Suprapubic skin (tissue), 4 donors: ENCODE measurements around the gene ZNF70. TPM values are rescaled to one million over a fixed set of nuclear protein-coding genes. Genes with fewer than 3 reads are reported as not detected.

Experiments
- DNase-seq, 2 donors: peaks; one replicate each; pipeline ENCODE4 v3.0.0-alpha.2; 2019; ENCODE audit warnings: low spot score in 2 of 2
- H3K27ac ChIP-seq: fragments of 200-600 bp; sonication (generic); one replicate; pipeline ENCODE4 v1.5.1; 2019
- H3K27me3 ChIP-seq: fragments of 200-600 bp; sonication (generic); one replicate; pipeline ENCODE4 v1.5.1; 2019
- H3K36me3 ChIP-seq: fragments of 200-600 bp; sonication (generic); one replicate; pipeline ENCODE4 v1.5.1; 2019
- H3K4me1 ChIP-seq: fragments of 200-600 bp; sonication (generic); one replicate; pipeline ENCODE4 v1.5.1; 2019
- H3K4me3 ChIP-seq: fragments of 200-600 bp; sonication (generic); one replicate; pipeline ENCODE4 v1.5.1; 2019; ENCODE audit warnings: mild to moderate bottlenecking
- H3K9me3 ChIP-seq: fragments of 200-600 bp; sonication (generic); one replicate; pipeline ENCODE4 v1.5.1; 2019
- EP300 ChIP-seq: sonication (generic); formaldehyde crosslinking; IDR thresholded peaks from one replicate; pipeline ENCODE4 v1.6.1; 2017; ENCODE audit warnings: antibody characterized with exemption
- POLR2A ChIP-seq, 2 donors: fragments of 450-650 bp; IDR thresholded peaks; one replicate each; pipeline ENCODE4 v1.6.1; 2017; ENCODE audit warnings: antibody characterized with exemption in 2 of 2, mild to moderate bottlenecking in 2 of 2, moderate library complexity in 2 of 2
- POLR2AphosphoS5 ChIP-seq, 3 donors: sonication (generic); formaldehyde crosslinking; IDR thresholded peaks; one replicate each; pipeline ENCODE4 v1.6.1; 2017; ENCODE audit warnings: antibody characterized with exemption in 3 of 3
- WGBS: methylation state at CpG from one replicate; pipeline ENCODE4 v1.1.5; 2018; 5-methylcytosine and 5-hydroxymethylcytosine counted together
- total RNA-seq, 4 donors: library from RNA; depleted of rRNA; stranded (reverse); fragments of >200 nt; gene quantifications; one replicate each; pipeline ENCODE4 v1.1.0, GENCODE V29; 2016
- TF ChIP-seq, protein P1 (sequence below), 2 donors: fragments of 200-600 bp in 1 of 2; fragments of 450-650 bp in 1 of 2; sonication (generic) in 1 of 2; IDR thresholded peaks; one replicate each; pipeline ENCODE4 v1.5.1; 2016 to 2019; ENCODE audit warnings: antibody characterized with exemption in 2 of 2, mild to moderate bottlenecking in 1 of 2, moderate library complexity in 1 of 2

The ZNF70 gene
- total RNA-seq, 4 donors from 2014 or later: 1.7 to 5.1 (median 3.1) TPM

DNA sequence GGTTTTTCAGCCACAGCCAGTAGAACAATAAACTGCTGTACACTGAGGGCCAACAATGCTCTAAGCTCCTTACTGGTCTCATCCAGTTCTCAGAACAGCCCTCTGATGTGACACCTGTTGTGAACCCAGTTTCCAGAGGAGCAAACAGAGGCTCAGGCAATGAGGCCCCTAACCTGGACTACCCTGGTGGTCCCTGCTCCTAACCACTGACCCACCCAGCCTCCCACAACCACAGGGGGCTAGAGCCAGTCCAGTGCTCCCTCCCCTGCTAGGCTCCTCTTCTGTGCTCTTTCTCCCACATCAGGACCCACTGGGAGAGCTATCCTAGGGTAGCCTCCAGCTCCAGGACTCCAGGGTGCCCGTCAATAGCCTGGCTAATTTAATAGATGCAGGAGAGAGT lies 31.8 kb upstream of the ZNF70 start:
- 100% methylated on average over 1 of the region's 1 CpG for WGBS
- no peak for DNase-seq
- no peak overlapping the region for H3K27ac ChIP-seq
- H3K27me3 ChIP-seq: no peaks in the 10 kb centered on the region
- no peak overlapping the region for H3K4me3 ChIP-seq
- H3K4me1 ChIP-seq: peaks cover 27% of the 10 kb centered on the region
- H3K36me3 ChIP-seq: no peaks in the 10 kb centered on the region
- TF ChIP-seq POLR2AphosphoS5 (IDR thresholded peaks at IDR 0.05) (no peak), EP300 (no peak), POLR2A (IDR thresholded peaks at IDR 0.05) (no peak)
- TF ChIP-seq, protein P1, sequence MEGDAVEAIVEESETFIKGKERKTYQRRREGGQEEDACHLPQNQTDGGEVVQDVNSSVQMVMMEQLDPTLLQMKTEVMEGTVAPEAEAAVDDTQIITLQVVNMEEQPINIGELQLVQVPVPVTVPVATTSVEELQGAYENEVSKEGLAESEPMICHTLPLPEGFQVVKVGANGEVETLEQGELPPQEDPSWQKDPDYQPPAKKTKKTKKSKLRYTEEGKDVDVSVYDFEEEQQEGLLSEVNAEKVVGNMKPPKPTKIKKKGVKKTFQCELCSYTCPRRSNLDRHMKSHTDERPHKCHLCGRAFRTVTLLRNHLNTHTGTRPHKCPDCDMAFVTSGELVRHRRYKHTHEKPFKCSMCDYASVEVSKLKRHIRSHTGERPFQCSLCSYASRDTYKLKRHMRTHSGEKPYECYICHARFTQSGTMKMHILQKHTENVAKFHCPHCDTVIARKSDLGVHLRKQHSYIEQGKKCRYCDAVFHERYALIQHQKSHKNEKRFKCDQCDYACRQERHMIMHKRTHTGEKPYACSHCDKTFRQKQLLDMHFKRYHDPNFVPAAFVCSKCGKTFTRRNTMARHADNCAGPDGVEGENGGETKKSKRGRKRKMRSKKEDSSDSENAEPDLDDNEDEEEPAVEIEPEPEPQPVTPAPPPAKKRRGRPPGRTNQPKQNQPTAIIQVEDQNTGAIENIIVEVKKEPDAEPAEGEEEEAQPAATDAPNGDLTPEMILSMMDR (IDR thresholded peaks at IDR 0.05): no peak
- H3K9me3 ChIP-seq: no peaks in the 10 kb centered on the region

DNA sequence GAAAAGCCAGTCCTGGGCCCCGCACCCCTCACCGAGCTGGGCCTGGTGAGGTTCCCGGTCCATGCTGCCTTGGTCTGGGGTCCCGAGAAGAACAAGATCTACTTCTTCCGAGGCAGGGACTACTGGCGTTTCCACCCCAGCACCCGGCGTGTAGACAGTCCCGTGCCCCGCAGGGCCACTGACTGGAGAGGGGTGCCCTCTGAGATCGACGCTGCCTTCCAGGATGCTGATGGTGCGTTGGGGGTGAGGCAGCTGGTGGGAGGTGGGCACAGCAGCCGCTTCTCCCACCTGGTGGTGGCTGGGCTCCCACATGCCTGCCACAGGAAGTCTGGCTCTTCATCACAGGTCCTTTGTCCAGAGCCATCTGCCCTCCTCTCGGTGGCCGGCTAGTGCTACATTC lies 31.3 kb upstream of the ZNF70 start:
- 88% methylated on average over 13 of the region's 16 CpGs for WGBS
- H3K27ac ChIP-seq: no peak overlapping the region
- H3K36me3 ChIP-seq: no peaks in the 10 kb centered on the region
- no peaks in the 10 kb centered on the region for H3K27me3 ChIP-seq
- TF ChIP-seq, protein P1 (IDR thresholded peaks at IDR 0.05): no peak
- TF ChIP-seq POLR2AphosphoS5 (IDR thresholded peaks at IDR 0.05): no peak
- TF ChIP-seq POLR2A (IDR thresholded peaks at IDR 0.05): no peak
- no peak for TF ChIP-seq EP300
- no peak overlapping the region for H3K4me3 ChIP-seq
- no peaks in the 10 kb centered on the region for H3K9me3 ChIP-seq
- H3K4me1 ChIP-seq: peaks cover 25% of the 10 kb centered on the region
- no peak for DNase-seq

DNA sequence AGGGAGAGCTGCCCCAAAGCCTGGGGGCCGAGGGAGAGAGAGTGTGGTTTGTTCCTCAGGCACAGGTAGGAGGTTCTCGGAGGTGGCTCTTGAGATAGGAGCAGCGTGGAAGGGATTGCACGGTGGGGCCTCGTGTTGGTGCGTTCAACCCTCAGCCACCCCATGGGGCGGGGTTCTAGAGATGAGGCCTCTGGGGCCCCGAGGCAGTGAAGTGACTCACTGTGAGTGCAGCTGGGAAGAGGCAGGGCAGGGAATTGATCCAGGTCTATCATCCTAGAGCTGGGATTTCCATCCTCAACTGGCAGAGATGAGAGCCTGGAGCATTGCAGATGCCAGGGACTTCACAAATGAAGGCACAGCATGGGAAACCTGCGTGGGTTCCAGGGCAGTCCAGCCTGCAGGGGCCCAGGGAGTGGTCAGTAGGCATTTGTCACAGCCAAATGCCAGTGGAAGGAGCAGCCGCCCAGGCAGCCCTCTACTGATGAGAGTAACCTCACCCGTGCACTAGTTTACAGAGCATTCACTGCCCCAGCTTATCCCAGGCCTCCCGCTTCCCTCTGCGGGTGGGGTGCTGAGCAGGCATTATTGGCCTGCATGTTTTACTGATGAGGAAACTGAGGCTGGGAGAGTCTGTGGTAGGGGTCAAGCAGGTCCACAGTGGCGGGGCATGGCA lies 30.7 kb upstream of the ZNF70 start:
- TF ChIP-seq, protein P1 (IDR thresholded peaks at IDR 0.05): no peak
- TF ChIP-seq POLR2A (IDR thresholded peaks at IDR 0.05): no peak
- TF ChIP-seq POLR2AphosphoS5 (IDR thresholded peaks at IDR 0.05): no peak
- TF ChIP-seq EP300: no peak
- no peaks in the 10 kb centered on the region for H3K9me3 ChIP-seq
- no peaks in the 10 kb centered on the region for H3K27me3 ChIP-seq
- H3K4me1 ChIP-seq: peaks cover 24% of the 10 kb centered on the region
- H3K27ac ChIP-seq: no peak overlapping the region
- WGBS: 38% methylated on average over 14 of the region's 14 CpGs
- DNase-seq: peak in 1 of 2 donors; percentile 75
- H3K4me3 ChIP-seq: no peak overlapping the region
- no peaks in the 10 kb centered on the region for H3K36me3 ChIP-seq

DNA sequence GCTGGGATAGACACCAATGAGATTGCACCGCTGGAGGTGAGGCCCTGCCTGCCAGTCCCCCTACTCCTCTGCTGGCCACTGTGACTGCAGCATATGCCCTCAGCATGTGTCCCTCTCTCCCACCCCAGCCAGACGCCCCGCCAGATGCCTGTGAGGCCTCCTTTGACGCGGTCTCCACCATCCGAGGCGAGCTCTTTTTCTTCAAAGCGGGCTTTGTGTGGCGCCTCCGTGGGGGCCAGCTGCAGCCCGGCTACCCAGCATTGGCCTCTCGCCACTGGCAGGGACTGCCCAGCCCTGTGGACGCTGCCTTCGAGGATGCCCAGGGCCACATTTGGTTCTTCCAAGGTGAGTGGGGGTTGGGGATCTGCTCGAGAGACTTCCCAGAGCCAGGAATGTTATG lies 30.2 kb upstream of the ZNF70 start:
- Histone ChIP-seq H3K36me3 (no peaks in the 10 kb centered on the region), H3K27ac (no peak overlapping the region), H3K4me1 (peaks cover 18% of the 10 kb centered on the region), H3K4me3 (no peak overlapping the region), H3K9me3 (no peaks in the 10 kb centered on the region), H3K27me3 (no peaks in the 10 kb centered on the region)
- no peak for DNase-seq
- 70% methylated on average over 15 of the region's 15 CpGs for WGBS
- no peak for TF ChIP-seq EP300
- TF ChIP-seq POLR2AphosphoS5 (IDR thresholded peaks at IDR 0.05): no peak
- TF ChIP-seq POLR2A (IDR thresholded peaks at IDR 0.05): no peak
- TF ChIP-seq, protein P1 (IDR thresholded peaks at IDR 0.05): no peak

DNA sequence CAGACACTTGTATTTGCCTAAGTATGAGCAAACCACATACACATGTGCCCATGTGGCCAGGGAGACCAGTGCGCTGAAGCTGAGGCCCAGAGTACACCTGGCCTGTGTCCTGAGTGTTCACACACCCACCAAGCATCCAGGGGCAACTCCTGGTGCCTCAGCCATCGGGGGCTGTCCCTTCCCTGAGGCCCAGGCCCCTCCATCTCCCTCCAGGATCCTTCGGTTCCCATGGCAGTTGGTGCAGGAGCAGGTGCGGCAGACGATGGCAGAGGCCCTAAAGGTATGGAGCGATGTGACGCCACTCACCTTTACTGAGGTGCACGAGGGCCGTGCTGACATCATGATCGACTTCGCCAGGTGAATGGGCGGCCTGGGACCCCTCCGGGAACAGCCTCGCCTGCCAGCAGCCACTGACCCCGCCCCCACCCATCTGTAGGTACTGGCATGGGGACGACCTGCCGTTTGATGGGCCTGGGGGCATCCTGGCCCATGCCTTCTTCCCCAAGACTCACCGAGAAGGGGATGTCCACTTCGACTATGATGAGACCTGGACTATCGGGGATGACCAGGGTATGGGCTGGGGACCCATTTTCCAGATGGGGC lies 29.3 kb upstream of the ZNF70 start:
- WGBS: 84% methylated on average over 11 of the region's 20 CpGs
- no peak overlapping the region for H3K27ac ChIP-seq
- TF ChIP-seq POLR2AphosphoS5 (IDR thresholded peaks at IDR 0.05) (no peak), POLR2A (IDR thresholded peaks at IDR 0.05) (no peak), EP300 (no peak)
- H3K27me3 ChIP-seq: no peaks in the 10 kb centered on the region
- DNase-seq: no peak
- H3K4me1 ChIP-seq: peaks cover 17% of the 10 kb centered on the region
- H3K36me3 ChIP-seq: no peaks in the 10 kb centered on the region
- no peaks in the 10 kb centered on the region for H3K9me3 ChIP-seq
- no peak overlapping the region for H3K4me3 ChIP-seq
